Measurements from ENCODE around the gene LHX1. TPM values are rescaled to one million over a fixed set of nuclear protein-coding genes. Genes with fewer than 3 reads are reported as not detected.

LHX1 gene
- total and polyA plus RNA-seq, 8 donors: 0.17 to 0.82 (median 0.25) TPM; not detected in 3

DNA sequence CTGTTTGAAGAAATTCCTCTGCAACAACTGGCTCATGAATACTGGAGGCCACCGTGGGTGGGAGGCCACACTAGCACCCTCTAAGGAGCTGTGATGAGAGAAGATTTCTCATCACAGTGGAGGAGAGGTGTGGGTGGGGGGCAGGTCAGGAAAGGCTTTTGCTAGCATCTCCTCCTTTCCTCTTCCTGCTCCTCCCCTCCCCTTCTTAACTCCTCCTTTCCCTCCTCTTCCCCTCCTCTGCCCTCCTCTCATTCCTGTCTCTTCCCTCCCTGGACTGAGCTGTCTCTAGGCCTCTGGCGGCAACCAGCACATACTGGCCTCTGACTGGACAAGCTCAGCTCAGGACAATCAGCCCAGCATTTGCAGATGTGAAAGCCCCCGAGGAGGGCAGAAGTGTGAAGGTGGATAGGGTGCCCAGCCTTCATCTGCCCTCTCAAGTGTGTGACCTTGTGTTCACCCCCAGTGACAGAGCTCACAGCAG is 19.0 kb upstream of the LHX1 start:
- Histone ChIP-seq H3K9me3 (no peaks in the 10 kb centered on the region), H3K4me1 (no peaks in the 10 kb centered on the region), H3K27me3 (peaks cover 6 to 63% of the 10 kb centered on the region in 2 donors), H3K27ac (no peak overlapping the region), H3K36me3 (no peaks in the 10 kb centered on the region), H3K4me3 (no peak overlapping the region)
- no peak for DNase-seq
- TF ChIP-seq, protein P1, sequence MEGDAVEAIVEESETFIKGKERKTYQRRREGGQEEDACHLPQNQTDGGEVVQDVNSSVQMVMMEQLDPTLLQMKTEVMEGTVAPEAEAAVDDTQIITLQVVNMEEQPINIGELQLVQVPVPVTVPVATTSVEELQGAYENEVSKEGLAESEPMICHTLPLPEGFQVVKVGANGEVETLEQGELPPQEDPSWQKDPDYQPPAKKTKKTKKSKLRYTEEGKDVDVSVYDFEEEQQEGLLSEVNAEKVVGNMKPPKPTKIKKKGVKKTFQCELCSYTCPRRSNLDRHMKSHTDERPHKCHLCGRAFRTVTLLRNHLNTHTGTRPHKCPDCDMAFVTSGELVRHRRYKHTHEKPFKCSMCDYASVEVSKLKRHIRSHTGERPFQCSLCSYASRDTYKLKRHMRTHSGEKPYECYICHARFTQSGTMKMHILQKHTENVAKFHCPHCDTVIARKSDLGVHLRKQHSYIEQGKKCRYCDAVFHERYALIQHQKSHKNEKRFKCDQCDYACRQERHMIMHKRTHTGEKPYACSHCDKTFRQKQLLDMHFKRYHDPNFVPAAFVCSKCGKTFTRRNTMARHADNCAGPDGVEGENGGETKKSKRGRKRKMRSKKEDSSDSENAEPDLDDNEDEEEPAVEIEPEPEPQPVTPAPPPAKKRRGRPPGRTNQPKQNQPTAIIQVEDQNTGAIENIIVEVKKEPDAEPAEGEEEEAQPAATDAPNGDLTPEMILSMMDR (IDR thresholded peaks at IDR 0.05): no peak
- intact Hi-C loops (cut with DNase I): no loop called here
- no peak for ATAC-seq

DNA sequence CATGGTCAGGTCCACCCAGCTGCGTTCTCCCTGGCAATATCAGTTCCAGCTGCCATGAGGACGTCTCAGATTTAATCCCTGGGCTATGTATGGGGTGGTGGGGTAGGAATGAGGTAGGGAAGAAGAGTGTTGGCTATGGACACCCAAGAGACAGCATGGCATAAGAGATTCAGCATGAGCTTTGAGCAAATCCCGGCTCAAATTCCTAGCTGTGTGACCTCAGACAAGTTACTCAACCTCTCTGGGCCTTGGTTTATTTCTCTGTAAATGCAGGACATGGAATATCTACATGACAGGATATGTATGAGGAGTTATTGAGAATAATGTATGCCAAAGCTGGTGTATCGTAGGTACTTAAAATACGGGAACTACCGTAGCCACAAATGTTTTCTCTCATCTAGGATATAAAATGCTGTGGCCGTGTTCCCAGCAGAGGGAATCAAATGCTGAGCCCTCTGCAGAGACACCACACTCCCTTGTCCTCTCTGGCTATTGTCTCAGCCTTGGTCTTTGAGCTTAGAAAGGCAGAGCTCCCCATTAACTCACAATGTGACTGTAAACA is 17.8 kb upstream of the LHX1 start:
- DNase-seq (no peak), ATAC-seq (no peak)
- peaks cover 6 to 66% of the 10 kb centered on the region in 2 donors for H3K27me3 ChIP-seq
- no peaks in the 10 kb centered on the region for H3K9me3 ChIP-seq
- intact Hi-C loops (cut with DNase I): no loop called here
- no peaks in the 10 kb centered on the region for H3K4me1 ChIP-seq
- H3K36me3 ChIP-seq: no peaks in the 10 kb centered on the region
- H3K4me3 ChIP-seq: no peak overlapping the region
- H3K27ac ChIP-seq: no peak overlapping the region
- TF ChIP-seq, protein P1 (IDR thresholded peaks at IDR 0.05): no peak

DNA sequence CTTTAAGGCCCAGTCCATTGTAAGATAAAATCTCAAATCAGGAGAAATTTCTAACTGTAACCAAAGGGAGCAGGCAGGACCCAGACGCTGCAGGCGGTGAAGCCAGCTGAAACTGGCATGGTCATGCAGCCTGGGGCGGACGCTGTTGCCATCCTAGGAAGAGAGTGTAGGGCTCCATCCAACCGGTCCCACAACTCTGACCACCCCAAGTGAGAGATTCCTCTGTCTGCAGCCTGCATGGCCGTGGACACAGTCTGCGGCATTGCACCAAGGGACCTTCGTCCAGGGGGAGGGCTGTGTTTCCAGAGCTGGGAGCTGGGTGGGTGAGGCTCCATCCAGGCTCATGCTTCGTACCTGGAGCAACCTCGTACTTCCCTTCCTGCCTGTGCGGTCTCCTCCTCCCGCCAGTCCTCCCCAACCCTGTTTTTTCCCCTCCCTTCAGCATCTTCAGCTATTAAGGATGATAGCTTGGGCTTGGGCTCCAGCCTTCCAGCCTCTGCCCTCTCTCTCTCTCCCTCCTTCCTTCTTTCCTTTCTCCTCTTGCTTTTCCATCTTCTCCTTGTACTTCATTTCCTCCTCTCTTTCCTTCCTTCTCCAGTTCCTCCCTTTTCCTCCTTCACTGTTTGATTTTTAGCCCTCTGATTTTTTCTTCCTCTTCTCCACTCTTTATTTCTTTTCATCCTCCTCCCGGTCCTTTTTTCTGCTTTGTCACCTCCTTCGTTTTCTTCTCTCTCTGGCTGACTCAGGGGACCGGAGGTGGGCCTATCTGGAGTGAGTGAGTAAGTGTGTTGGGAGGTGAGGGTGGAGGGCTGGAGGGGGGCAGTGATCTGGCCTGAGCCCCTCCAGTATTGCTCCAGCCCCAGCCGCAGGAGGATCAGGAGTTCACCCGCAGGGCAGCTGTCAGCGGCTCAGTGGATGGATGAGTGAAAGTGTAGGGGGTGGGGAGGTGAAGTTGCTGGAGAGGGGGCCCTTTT is 17.0 kb upstream of the LHX1 start:
- intact Hi-C loops (cut with DNase I): no loop called here
- DNase-seq (no peak), ATAC-seq (peak; percentile 21)
- TF ChIP-seq, protein P1 (IDR thresholded peaks at IDR 0.05): no peak
- no peaks in the 10 kb centered on the region for H3K4me1 ChIP-seq
- H3K27ac ChIP-seq: no peak overlapping the region
- no peaks in the 10 kb centered on the region for H3K36me3 ChIP-seq
- H3K4me3 ChIP-seq: no peak overlapping the region
- no peaks in the 10 kb centered on the region for H3K9me3 ChIP-seq
- peaks cover 6 to 74% of the 10 kb centered on the region in 2 donors for H3K27me3 ChIP-seq

- peaks cover 8 to 84% of the 10 kb centered on the region in 2 donors for H3K27me3 ChIP-seq
These were observed 16.0 kb upstream of the LHX1 start for GRCh38 chr17:36921095-36921851.

More at GRCh38 chr17:36921095-36921851, 16.0 kb upstream of the LHX1 start:
- intact Hi-C loops (cut with DNase I): no loop called here
- H3K27ac ChIP-seq: no peak overlapping the region
- H3K9me3 ChIP-seq: no peaks in the 10 kb centered on the region
- no peaks in the 10 kb centered on the region for H3K4me1 ChIP-seq
- H3K4me3 ChIP-seq: no peak overlapping the region
- ATAC-seq (peak; percentile 84), DNase-seq (no peak)
- H3K36me3 ChIP-seq: no peaks in the 10 kb centered on the region
- TF ChIP-seq, protein P1 (IDR thresholded peaks at IDR 0.05): no peak

All from left lung (tissue), 10 donors.